ACC112 (cell line): ENCODE measurements around the gene MGST1.
A peak's percentile ranks its signal among the peaks of the same experiment; 100 is the strongest.
"Not testable (repeated sequence)": the region's sequence is repeated elsewhere in the genome, so short reads cannot be mapped to it uniquely, and the experiment has no call there.

Experiments
- H2AFZ ChIP-seq: fragments of 200-600 bp; sonication (generic); one replicate; pipeline ENCODE4 v1.6.0; 2017; ENCODE audit warnings: antibody characterized with exemption, low read length; ENCODE audit not compliant: unreplicated experiment
- H3K27ac ChIP-seq: fragments of 200-600 bp; sonication (generic); 2 replicates; pipeline ENCODE4 v1.5.1; 2014; ENCODE audit warnings: low read depth, mild to moderate bottlenecking, antibody characterized with exemption, low read length, moderate library complexity
- H3K27me3 ChIP-seq: fragments of 200-600 bp; sonication (generic); 2 replicates; pipeline ENCODE4 v1.6.1; 2014; ENCODE audit warnings: mild to moderate bottlenecking, antibody characterized with exemption, low read length, moderate library complexity, mixed read lengths; ENCODE audit not compliant: insufficient read depth
- H3K36me3 ChIP-seq: fragments of 200-600 bp; sonication (generic); 2 replicates; pipeline ENCODE4 v1.6.1; 2016; ENCODE audit warnings: mild to moderate bottlenecking, antibody characterized with exemption, low read length, moderate library complexity, mixed read lengths; ENCODE audit not compliant: insufficient read depth
- H3K4me1 ChIP-seq: fragments of 200-600 bp; sonication (generic); one replicate; pipeline ENCODE4 v1.6.1; 2016; ENCODE audit warnings: low read length, mixed read lengths; ENCODE audit not compliant: insufficient read depth, unreplicated experiment, control insufficient read depth
- H3K4me3 ChIP-seq: fragments of 200-600 bp; sonication (generic); 2 replicates; pipeline ENCODE4 v1.5.1; 2014; ENCODE audit warnings: mild to moderate bottlenecking, low read depth, low read length
- H3K79me2 ChIP-seq: fragments of 200-600 bp; sonication (generic); one replicate; pipeline ENCODE4 v1.6.0; 2016; ENCODE audit warnings: low read length; ENCODE audit not compliant: control insufficient read depth, unreplicated experiment, insufficient read depth

Gene MGST1

DNA sequence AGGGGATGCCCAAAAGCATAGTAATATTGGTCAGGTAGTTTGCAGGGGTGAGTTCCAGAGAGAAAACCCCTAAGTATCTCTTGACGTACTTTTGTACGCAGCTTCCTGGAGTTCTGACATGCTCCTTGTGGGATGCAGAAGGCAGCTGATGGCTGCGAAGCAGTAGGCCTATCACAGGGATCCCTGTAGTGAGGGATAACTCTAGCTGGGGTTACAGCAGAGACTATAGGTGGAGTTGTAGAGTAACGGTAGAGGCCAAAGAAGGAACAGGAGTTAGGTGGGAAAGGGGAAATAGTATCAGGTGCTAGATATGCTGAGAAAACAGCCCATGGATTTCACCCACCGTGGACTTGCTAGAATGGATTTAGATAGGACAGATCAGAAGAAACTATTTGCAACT, 37.3 kb downstream of the MGST1 start:
- Histone ChIP-seq H3K27ac (no peak overlapping the region), H3K4me3 (no peak overlapping the region), H3K79me2 (no peaks in the 10 kb centered on the region), H3K4me1 (peaks cover 6% of the 10 kb centered on the region), H2AFZ (no peak overlapping the region), H3K36me3 (no peaks in the 10 kb centered on the region), H3K27me3 (no peaks in the 10 kb centered on the region)

DNA sequence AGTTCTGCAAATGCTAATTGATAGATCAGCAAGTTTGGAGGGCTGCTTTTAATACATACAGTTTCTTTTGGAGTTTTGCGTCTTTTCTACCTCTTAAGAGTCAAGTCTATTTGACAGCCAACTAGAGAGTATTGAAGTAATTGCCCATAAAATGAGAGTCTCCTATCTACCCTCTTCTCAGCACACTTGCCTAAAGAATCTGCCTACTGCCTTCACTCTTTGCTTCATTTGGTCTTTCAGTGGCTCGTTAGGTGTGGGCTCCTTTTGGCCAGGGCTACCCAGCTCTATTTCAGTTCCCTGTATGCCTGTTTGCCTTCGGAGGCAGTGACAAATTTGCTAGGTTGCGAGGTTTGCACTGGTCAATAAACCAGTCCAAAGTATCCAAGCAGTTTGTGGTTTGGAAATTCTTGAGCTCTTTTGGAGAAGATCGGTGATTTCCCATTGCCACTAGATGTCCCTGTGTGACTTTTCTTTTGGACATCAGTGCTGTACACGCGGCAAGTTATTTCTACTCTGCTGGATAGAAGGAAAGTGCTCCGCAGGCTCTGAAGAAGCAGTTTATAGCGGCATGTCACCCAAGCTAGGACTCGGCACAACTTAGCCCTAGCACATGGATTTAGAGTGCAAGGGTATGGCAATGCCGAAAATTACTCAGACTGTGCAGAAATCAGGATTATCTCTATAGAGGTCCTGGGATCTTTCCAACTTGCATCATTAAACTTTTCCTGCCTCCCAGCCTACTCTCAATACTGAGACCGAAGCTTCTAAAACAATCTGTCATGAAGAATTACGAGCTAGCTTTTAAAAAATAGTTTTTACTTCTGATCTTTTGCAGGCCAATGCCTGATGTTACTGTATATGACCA, 38.6 kb downstream of the MGST1 start:
- Histone ChIP-seq H2AFZ (no peak overlapping the region), H3K27ac (no peak overlapping the region), H3K79me2 (no peaks in the 10 kb centered on the region), H3K27me3 (no peaks in the 10 kb centered on the region), H3K4me1 (peaks cover 9% of the 10 kb centered on the region), H3K36me3 (no peaks in the 10 kb centered on the region), H3K4me3 (peak overlapping the region; percentile 48)

- Histone ChIP-seq H2AFZ (no peak overlapping the region), H3K36me3 (no peaks in the 10 kb centered on the region), H3K4me3 (no peak overlapping the region), H3K79me2 (no peaks in the 10 kb centered on the region), H3K4me1 (peaks cover 9% of the 10 kb centered on the region), H3K27ac (no peak overlapping the region), H3K27me3 (no peaks in the 10 kb centered on the region)
These were observed 40.5 kb downstream of the MGST1 start for GRCh38 chr12:16387919-16388318.

DNA sequence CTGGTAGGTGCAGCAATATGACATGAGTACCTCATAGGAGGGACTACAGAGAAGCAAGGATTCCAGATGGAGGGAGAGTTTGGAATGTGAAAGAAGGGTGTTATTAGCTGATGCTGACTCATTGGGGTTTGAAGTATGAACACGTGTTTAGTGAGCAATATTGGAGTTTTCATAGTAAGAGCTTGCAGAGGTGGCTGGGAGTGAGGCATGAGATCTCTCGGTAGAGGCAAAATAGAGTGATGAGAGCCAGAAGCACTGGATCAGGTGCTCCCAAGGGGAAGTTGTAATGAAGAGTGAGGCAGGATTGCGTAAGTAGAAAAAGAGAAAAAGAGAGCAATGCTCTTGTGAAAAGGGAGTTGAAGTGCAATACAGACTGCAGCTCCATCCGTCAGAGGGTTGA, 42.1 kb downstream of the MGST1 start:
- no peaks in the 10 kb centered on the region for H3K79me2 ChIP-seq
- H3K4me1 ChIP-seq, result peaks cover 9% of the 10 kb centered on the region
- H2AFZ ChIP-seq, result no peak overlapping the region
- H3K4me3 ChIP-seq, result no peak overlapping the region
- no peak overlapping the region for H3K27ac ChIP-seq
- no peaks in the 10 kb centered on the region for H3K27me3 ChIP-seq
- no peaks in the 10 kb centered on the region for H3K36me3 ChIP-seq

DNA sequence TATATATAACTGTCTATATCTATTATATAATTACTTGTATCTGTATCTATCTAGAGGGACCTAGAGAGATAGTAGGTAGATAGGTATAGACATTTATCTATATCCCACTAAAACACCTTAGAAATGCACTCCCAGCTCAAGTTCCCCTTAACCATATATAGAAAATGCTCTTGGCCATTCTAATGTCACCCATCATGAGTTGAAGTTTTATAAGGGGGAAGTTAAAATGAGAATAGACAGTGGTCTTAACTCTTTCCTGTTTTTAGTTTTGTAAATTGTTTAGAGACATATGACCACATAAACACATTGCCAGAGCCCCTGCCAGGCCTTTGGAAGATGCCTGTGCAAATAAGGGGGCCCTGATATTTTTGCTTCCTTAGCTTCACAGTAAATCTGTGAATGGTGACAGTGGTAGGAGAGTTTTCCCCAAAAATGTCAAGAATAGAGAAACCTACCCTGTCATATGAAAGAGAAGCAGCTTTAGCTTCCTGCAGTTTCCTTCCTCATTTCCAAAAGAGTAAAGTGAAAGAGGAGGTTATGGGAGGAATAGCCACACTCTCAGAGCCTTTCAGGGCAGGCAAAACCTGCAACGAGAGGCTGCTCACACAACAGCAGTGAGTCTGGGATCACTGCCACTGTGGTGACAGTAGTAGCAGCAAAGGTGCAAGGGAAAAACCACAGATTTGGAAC, 45.5 kb downstream of the MGST1 start:
- no peaks in the 10 kb centered on the region for H3K27me3 ChIP-seq
- H3K4me3 ChIP-seq, result no peak overlapping the region
- no peak overlapping the region for H3K27ac ChIP-seq
- peaks cover 9% of the 10 kb centered on the region for H3K4me1 ChIP-seq
- no peaks in the 10 kb centered on the region for H3K79me2 ChIP-seq
- H2AFZ ChIP-seq, result no peak overlapping the region
- H3K36me3 ChIP-seq, result no peaks in the 10 kb centered on the region

DNA sequence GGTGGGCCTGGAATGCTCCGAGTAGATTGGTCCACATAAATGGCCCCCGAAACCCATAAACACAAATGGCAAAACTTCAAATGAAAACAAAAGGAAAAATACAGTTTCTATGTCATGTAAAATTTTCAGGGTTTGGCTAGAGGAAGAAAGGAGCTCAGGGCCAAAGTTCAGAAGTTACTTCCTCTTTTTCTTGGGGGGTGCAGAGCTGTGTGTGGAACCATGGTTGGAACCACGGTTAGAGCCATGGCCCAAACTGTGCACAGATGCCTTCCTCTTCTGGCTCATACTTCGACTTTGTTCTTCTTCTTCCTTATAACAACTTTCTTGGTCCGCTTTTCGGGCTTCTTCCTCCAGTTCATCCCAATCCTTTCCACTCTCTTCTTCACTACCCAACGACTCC, 51.7 kb downstream of the MGST1 start:
- Histone ChIP-seq H3K79me2 (no peaks in the 10 kb centered on the region), H2AFZ (no peak overlapping the region), H3K27ac (no peak overlapping the region), H3K36me3 (no peaks in the 10 kb centered on the region), H3K4me1 (no peaks in the 10 kb centered on the region), H3K4me3 (no peak overlapping the region), H3K27me3 (no peaks in the 10 kb centered on the region)

DNA sequence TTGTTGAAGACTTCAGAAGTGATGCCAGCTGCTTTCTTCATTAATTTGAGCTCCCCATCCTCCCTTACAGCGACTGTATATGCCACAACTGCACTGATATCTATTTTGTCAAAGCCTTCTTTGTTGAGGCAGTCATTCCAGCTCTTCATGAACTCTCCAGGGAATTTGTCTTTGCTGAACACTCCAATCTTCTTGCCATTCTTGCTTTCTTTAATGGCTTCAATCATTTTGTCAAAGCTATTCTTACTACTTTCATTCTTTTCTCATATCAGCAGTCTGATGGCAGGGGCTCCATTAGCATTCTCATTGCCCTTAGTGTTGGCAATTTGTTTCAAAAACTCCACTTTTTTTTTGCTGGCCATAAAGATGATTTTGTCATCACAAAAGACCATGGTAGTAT, 54.4 kb downstream of the MGST1 start:
- not testable (repeated sequence) for H3K79me2 ChIP-seq, H2AFZ ChIP-seq, H3K4me1 ChIP-seq, H3K4me3 ChIP-seq, H3K27ac ChIP-seq, H3K27me3 ChIP-seq, H3K36me3 ChIP-seq

GRCh38 chr12:16407346-16407745, 59.9 kb downstream of the MGST1 start:
- Histone ChIP-seq H3K79me2 (no peaks in the 10 kb centered on the region), H3K4me1 (no peaks in the 10 kb centered on the region), H3K27me3 (no peaks in the 10 kb centered on the region), H3K4me3 (no peak overlapping the region), H3K36me3 (no peaks in the 10 kb centered on the region), H3K27ac (no peak overlapping the region), H2AFZ (no peak overlapping the region)
